ENCODE data around the gene SLC25A26. TPM values are rescaled to one million over a fixed set of nuclear protein-coding genes. Genes with fewer than 3 reads are reported as not detected.

SLC25A26 gene
- total RNA-seq, 4 donors from 2014 or later: 20.1 to 44.4 (median 23.2) TPM

- no peaks in the 10 kb centered on the region for H3K27me3 ChIP-seq
- TF ChIP-seq EP300 (IDR thresholded peaks at IDR 0.05) (no peak), POLR2A (IDR thresholded peaks at IDR 0.05) (no peak)
- TF ChIP-seq, protein P1, sequence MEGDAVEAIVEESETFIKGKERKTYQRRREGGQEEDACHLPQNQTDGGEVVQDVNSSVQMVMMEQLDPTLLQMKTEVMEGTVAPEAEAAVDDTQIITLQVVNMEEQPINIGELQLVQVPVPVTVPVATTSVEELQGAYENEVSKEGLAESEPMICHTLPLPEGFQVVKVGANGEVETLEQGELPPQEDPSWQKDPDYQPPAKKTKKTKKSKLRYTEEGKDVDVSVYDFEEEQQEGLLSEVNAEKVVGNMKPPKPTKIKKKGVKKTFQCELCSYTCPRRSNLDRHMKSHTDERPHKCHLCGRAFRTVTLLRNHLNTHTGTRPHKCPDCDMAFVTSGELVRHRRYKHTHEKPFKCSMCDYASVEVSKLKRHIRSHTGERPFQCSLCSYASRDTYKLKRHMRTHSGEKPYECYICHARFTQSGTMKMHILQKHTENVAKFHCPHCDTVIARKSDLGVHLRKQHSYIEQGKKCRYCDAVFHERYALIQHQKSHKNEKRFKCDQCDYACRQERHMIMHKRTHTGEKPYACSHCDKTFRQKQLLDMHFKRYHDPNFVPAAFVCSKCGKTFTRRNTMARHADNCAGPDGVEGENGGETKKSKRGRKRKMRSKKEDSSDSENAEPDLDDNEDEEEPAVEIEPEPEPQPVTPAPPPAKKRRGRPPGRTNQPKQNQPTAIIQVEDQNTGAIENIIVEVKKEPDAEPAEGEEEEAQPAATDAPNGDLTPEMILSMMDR (IDR thresholded peaks at IDR 0.05): no peak
- no peak overlapping the region for H3K27ac ChIP-seq
- H3K4me3 ChIP-seq: no peak overlapping the region
- WGBS, 2 donors: 85 to 87% methylated on average over 7 of the region's 7 CpGs
- H3K9me3 ChIP-seq: no peaks in the 10 kb centered on the region
- DNase-seq (ENCODE audit: low spot score in 2 of 2): no peak
- peaks cover 0 to 9% (median 0%) of the 10 kb centered on the region in 4 donors for H3K4me1 ChIP-seq
- H3K36me3 ChIP-seq: no peaks in the 10 kb centered on the region
These were observed 22.2 kb upstream of the SLC25A26 start for GRCh38 chr3:66198437-66199088.

DNA sequence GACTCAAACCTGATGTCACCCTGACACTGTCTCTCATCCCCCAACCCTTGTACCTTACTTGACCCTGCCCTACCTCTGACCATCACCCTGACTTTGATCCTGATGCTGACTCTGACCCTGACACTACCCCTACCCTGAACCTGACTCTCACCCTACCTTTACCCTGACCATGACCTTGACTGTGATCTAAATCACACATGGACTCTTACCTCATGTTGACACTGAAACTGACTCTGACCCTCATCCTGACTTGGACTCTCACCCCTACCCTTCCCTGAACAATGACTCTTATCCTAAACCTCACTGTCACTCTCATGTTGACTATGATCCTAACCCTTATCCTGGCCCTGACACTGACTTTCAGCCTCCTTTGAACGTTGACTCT is 21.7 kb upstream of the SLC25A26 start:
- H3K9me3 ChIP-seq: no peaks in the 10 kb centered on the region
- peaks cover 0 to 9% (median 0%) of the 10 kb centered on the region in 4 donors for H3K4me1 ChIP-seq
- no peaks in the 10 kb centered on the region for H3K27me3 ChIP-seq
- H3K27ac ChIP-seq: no peak overlapping the region
- TF ChIP-seq EP300 (IDR thresholded peaks at IDR 0.05) (no peak), POLR2A (IDR thresholded peaks at IDR 0.05) (no peak)
- TF ChIP-seq, protein P1 (IDR thresholded peaks at IDR 0.05): no peak
- no peak overlapping the region for H3K4me3 ChIP-seq
- no peaks in the 10 kb centered on the region for H3K36me3 ChIP-seq
- no peak for DNase-seq (ENCODE audit: low spot score in 2 of 2)
- WGBS, 2 donors: 68% methylated on average over 1 of the region's 1 CpG

GRCh38 chr3:66200147-66200546 is 20.7 kb upstream of the SLC25A26 start:
- WGBS, 2 donors: 40 to 42% methylated on average over 3 of the region's 3 CpGs
- Histone ChIP-seq H3K27ac (no peak overlapping the region), H3K9me3 (no peaks in the 10 kb centered on the region), H3K4me3 (no peak overlapping the region), H3K36me3 (no peaks in the 10 kb centered on the region), H3K4me1 (peaks cover 0 to 7% (median 0%) of the 10 kb centered on the region in 4 donors), H3K27me3 (no peaks in the 10 kb centered on the region)
- no peak for TF ChIP-seq POLR2A (IDR thresholded peaks at IDR 0.05)
- TF ChIP-seq EP300 (IDR thresholded peaks at IDR 0.05): no peak
- TF ChIP-seq, protein P1 (IDR thresholded peaks at IDR 0.05): no peak
- DNase-seq (ENCODE audit: low spot score in 2 of 2): no peak

- WGBS, 2 donors: 46 to 54% methylated on average over 2 of the region's 2 CpGs
- H3K4me1 ChIP-seq: peaks cover 0 to under 1% (median 0%) of the 10 kb centered on the region in 4 donors
These were observed 20.0 kb upstream of the SLC25A26 start for GRCh38 chr3:66200786-66201185.

DNA sequence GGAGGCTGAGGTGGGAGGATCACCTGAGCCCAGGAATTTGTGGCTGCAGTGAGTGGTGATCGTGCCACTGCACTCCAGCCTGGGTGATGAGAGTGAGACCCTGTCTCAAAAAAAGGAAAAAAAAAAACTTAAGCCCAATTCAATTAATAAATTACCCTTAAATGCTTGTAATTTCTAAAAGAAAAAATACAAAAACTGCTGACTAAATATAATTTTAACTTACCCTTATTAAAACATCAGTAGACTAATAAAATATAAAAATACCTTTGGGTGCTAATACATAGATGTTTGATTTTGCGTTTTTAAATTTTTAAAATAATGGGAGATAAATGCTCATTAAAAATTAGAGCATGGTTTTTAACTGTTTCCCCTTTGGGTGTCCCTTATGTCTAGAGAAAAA is 17.5 kb upstream of the SLC25A26 start:
- TF ChIP-seq, protein P1 (IDR thresholded peaks at IDR 0.05): no peak
- TF ChIP-seq EP300 (IDR thresholded peaks at IDR 0.05) (no peak), POLR2A (IDR thresholded peaks at IDR 0.05) (no peak)
- Histone ChIP-seq H3K36me3 (no peaks in the 10 kb centered on the region), H3K4me1 (no peaks in the 10 kb centered on the region), H3K27ac (no peak overlapping the region), H3K27me3 (no peaks in the 10 kb centered on the region), H3K4me3 (no peak overlapping the region), H3K9me3 (no peaks in the 10 kb centered on the region)
- no peak for DNase-seq (ENCODE audit: low spot score in 2 of 2)
- WGBS, 2 donors: 76 to 81% methylated on average over 2 of the region's 2 CpGs

More at GRCh38 chr3:66200786-66201185, 20.0 kb upstream of the SLC25A26 start:
- Histone ChIP-seq H3K27me3 (no peaks in the 10 kb centered on the region), H3K4me3 (no peak overlapping the region), H3K9me3 (no peaks in the 10 kb centered on the region), H3K36me3 (no peaks in the 10 kb centered on the region), H3K27ac (no peak overlapping the region)
- no peak for TF ChIP-seq EP300 (IDR thresholded peaks at IDR 0.05)
- DNase-seq (ENCODE audit: low spot score in 2 of 2): no peak

Data from tibial nerve (tissue), 4 donors.